ENCODE data around the gene DNASE2.
"Not testable (repeated sequence)": the region's sequence is repeated elsewhere in the genome, so short reads cannot be mapped to it uniquely, and the experiment has no call there.

DNASE2 gene

DNA sequence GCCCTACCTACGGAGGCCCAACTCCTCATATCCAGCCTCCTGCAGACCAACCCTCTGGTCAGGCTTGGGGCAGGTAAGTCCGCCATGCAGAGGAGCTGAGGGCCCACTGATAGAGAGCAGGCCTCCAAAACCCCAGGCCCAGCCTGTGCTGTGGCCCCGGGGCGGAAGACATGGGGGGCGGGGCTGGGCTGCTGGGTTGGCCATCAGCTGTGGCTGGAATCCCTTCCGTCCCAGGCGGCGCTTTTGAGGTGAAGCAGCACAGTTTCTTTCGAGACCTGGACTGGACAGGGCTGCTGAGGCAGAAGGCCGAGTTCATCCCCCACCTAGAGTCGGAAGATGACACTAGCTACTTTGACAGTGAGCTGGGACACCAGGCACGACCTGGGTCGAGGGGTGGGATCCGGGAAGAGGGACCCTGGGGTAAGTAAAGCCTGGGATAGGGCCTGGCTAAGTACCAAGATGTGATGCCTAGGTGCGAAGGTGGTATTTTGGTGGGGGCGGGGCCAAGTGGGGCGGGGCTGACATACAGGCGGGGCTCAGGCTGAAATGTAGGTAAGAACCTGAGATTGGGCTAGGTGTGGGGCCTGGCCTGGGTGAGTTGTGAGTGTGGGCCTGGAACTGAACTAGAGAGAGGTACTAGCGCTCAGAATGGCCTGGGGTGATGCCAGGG is 15.4 kb downstream of the DNASE2 start:
- no peak for DNase-seq (ENCODE audit: low read depth in 2 of 2, low spot score in 1 of 2)

DNA sequence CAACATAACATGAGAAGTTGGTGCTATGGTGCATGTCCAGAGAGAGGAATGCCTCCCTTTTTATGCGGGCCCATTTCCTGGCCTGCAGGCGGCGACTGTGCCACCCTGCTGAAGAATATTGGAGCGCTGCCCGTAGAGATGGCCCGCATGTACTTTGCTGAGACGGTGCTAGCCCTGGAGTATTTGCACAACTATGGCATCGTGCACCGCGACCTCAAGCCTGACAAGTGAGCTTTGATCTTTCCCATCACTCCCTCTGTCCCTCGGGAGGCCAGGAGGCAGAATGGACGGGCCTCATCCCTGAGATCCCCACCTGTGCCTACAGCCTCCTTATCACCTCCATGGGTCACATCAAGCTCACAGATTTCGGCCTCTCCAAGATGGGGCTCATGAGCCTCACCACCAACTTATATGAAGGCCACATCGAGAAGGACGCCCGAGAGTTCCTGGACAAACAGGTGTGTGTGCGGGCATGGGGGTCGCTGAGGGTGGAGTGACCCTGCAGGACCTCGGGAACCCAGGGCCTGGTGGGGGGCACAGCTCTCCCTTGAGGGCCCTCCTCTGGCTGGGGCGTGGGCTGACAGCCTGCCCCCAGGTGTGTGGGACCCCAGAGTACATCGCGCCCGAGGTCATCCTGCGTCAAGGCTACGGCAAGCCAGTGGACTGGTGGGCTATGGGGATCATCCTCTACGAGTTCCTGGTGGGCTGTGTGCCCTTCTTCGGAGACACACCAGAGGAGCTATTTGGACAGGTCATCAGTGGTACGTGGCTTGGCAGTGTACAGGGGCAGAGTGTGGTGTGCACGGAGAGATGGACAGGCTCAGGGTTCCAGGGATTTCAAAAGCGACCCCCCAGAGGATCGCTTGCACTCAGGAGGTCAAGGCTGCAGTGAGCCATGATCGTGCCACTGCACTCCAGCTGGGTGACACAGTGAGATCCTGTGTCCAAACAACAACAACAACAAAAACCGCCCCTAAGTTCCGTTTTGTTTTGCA is 16.2 kb downstream of the DNASE2 start:
- no peak for DNase-seq (ENCODE audit: low read depth in 2 of 2, low spot score in 1 of 2)

DNA sequence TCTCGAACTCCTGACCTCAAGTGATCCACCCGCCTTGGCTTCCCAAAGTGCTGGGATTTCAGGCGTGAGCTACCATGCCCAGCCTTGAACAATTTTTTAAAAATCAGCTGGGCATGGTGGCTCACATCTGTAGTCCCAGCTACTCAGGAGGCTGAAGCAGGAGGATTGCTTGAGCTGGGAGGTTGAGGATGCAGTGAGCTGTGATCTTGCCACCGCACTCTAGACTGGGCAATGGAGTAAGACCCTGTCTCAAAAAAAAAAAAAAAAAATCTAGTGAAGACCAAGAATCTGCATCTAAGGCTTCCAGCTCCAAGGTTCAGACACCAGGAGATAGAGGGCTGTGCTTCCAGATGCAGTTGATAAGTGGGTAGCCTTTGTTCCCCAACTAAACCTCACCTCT is 17.1 kb downstream of the DNASE2 start:
- DNase-seq (ENCODE audit: low read depth in 2 of 2, low spot score in 1 of 2) = no peak

DNA sequence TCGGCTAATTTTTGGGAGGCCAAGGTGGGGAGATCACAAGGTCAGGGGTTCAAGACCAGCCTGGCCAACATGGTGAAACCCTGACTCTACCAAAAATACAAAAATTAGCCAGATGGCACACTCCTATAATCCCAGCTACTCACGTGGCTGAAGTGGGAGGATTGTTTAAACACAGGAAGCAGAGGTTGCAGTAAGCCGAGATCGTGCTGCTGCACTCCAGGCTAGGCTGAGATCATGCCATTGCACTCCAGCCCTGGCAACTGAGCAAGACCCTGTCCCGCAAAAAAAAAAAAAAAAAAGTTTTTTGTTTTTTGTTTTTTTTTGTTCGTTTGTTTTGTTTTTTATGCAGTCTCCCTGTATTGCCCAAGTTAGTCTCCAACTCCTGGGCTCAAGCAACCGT is 21.7 kb downstream of the DNASE2 start:
- DNase-seq (ENCODE audit: low read depth in 2 of 2, low spot score in 1 of 2) = no peak

DNA sequence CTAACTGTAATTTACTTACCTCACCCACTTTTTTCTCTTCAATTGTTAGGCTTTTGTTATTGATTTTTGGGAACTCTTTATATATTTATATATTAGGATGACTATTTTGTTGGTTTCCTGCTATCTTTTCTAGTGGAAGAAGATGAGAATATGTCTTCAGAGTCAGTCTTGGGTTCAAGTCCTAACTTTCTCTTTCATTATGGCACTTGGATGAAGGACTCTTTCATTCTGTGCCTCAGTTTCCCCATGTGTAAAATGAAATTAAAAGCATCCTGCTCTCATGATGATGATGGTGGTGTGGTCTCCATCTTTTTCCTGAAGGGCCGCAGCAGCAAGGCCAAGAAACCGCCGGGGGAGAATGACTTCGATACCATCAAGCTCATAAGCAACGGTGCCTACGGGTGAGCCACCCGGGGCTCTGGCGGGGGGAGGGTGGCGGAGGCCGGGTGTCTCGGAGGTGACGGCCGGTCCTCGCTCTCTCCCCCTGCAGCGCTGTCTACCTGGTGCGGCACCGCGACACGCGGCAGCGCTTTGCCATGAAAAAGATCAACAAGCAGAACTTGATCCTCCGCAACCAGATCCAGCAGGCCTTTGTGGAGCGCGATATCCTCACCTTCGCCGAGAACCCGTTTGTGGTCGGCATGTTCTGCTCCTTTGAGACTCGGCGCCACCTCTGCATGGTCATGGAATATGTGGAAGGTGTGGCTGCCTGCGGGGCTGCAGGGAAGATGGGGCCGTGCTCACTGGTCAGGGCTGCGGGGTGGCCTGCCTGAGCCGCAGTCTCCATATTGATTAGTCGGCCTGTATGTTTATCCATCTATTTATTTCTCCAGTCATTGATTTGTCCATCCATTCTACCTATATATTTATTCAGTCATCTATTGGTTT is 23.0 kb downstream of the DNASE2 start:
- DNase-seq (ENCODE audit: low read depth in 2 of 2, low spot score in 1 of 2) = no peak

DNA sequence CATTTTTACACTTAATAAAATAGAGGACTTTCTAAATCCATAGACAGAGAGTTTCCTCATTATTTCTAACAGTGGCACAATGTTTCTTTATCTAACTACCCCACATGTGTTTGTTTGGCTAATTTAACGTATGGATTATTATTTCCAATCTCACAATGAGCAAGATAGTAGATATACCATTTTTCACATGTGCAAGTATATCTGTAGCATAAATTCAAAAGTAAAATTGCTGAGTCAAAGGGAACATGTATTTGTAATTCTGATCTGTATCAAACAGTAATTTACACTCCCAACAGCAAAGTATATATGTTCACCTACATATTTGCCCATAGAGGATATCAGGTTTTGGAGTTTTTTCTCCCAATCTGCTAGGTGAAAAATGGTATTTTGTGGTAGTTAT is 24.6 kb downstream of the DNASE2 start:
- DNase-seq (ENCODE audit: low read depth in 2 of 2, low spot score in 1 of 2) = no peak

DNA sequence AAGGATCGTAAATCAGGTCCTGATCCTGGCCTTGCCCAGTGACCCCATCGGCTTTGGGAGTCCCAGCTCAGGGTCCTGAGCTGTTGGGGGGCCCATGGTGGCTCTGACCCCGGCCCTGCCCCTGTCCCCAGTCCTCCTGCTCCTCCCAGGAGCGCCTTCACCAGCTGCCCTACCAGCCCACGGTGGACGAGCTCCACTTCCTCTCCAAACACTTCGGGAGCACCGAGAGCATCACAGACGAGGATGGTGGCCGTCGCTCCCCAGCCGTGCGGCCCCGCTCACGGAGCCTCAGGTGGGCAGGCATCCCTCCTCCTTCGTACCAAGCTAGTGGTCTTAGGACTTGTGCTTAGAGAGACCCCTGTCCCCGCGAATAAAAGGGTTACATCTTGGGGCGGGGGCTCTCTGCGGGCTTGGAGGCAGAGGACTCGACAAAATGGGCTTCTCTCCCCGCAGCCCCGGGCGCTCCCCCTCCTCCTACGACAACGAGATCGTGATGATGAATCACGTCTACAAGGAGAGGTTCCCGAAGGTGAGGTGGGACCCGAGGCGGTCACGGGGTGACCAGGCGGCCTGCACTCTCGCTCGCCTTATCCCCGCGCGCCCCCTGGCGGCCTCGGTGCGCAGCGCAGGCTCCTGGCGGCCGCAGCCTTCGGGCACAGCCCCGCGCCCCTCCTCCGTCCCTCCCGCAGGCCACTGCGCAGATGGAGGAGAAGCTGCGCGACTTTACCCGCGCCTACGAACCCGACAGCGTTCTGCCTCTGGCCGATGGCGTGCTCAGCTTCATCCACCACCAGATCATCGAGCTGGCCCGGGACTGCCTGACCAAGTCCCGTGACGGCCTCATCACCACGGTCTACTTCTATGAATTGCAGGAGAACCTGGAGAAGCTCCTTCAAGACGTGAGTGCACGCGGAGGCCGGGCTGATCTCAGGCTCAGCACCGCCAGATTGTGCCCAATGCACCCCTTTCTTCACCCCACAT is 33.8 kb downstream of the DNASE2 start:
- DNase-seq (ENCODE audit: low read depth in 2 of 2, low spot score in 1 of 2) = peak; percentile 66 to 68

DNA sequence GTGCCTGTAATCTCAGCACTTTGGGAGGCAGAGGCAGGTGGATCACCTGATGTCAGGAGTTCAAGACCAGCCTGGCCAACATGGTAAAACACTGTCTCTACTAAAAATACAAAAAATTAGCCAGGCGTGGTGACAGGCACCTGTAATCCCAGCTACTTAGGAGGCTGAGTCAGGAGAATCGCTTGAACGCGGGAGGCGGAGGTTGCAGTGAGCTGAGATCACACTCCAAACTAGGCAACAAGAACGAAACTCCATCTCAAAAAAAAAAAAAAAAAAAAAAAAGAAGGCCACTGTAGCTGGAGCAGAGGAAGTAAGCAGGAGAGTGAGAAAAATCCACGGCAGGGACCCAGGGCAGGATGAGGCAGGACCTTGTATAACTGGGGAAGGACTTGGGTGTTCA is 34.6 kb downstream of the DNASE2 start:
- not testable (repeated sequence) for DNase-seq (ENCODE audit: low read depth in 2 of 2, low spot score in 1 of 2)

DNA sequence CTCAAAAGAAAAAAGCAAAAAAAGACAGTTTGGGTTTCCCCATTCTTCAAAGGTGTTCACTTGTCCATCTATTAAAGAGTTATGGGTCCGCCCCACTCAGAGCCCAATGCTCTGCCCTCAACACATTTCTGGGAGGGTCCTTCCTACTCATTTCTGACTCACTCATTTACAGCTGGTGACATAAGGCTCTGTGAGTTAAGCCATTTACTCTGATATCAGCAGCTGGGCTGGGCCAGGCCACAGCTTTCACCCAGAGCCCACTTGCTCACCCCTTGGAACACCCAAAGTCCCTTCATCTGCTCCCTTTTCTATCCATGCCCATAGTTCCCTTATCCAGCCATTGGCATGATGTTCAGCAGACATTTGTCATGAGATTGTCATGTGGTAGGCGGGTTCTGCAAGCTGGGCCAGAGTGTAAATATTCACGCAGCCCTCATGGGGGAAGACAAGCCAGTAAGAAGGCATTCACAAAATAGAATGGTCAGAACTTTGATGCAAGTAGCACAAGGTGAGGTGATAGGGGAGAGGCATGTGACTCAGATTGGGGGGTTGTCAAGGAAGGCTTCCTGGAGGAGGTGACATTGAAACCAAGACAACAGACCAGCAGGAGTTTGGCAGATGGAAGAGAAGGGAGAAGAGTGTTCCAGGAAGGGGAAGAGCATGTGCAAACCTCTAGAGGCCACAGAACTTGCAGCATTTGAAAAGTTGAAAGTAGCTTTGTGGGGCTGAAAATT is 37.1 kb downstream of the DNASE2 start:
- no peak for DNase-seq (ENCODE audit: low read depth in 2 of 2, low spot score in 1 of 2)

DNA sequence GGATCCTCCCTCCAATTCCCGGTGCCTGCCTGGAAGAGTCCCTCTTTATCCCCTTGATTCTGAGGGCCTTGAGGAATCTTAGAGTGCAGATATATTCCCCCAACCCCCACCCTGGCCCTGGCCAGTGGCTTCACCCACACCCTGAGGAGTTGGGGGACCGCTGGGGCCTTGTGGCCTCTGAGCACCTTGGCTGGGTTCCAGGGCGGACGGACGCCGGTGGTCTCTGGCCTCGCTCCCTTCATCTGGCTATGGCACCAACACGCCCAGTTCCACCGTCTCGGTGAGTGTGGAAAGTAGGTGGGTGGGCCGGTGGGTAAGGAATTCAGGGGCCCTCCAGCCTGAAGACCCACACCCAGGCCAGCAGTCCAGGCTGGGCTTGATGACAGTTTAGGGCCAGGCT is 37.9 kb downstream of the DNASE2 start:
- no peak for DNase-seq (ENCODE audit: low read depth in 2 of 2, low spot score in 1 of 2)

DNA sequence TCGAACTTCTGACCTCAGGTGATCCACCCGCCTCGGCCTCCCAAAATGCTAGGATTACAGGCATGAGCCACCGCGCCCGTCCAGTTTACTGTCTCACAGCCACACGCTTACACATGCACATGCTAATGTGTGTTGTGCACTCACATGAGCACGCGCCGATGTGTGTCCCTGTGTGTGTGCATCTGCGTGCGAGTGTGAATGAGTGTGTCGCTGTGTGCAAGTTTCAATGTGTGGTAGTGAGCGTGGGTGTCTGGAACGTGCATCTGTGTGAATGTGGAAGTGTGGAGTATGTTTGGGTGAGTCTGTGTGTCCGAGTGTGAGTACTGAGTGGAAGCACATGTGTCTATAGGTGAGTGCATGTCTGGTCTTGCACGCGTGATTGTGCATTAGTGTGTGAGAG is 38.7 kb downstream of the DNASE2 start:
- no peak for DNase-seq (ENCODE audit: low read depth in 2 of 2, low spot score in 1 of 2)

DNA sequence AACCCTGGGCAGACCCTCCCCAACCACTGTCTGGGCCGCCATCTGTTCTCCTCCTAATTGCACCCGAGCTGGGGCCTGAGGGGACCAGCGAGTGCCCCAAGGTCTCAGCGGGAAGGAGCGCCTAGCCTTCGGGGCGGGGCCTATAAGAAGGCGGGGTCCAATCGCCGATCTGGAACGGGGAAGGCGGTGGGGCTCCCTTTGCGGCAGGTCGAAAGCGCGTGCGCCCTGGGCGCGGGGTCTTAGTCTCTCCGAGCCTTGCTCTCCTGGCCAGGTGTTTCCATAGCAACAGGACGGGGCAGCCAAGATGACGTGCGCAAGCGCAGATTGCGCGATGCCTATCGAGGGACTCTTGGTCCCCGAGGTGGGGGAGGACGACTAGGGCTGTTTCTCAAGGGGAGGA is 40.2 kb downstream of the DNASE2 start:
- DNase-seq (ENCODE audit: low read depth in 2 of 2, low spot score in 1 of 2) = no peak

DNA sequence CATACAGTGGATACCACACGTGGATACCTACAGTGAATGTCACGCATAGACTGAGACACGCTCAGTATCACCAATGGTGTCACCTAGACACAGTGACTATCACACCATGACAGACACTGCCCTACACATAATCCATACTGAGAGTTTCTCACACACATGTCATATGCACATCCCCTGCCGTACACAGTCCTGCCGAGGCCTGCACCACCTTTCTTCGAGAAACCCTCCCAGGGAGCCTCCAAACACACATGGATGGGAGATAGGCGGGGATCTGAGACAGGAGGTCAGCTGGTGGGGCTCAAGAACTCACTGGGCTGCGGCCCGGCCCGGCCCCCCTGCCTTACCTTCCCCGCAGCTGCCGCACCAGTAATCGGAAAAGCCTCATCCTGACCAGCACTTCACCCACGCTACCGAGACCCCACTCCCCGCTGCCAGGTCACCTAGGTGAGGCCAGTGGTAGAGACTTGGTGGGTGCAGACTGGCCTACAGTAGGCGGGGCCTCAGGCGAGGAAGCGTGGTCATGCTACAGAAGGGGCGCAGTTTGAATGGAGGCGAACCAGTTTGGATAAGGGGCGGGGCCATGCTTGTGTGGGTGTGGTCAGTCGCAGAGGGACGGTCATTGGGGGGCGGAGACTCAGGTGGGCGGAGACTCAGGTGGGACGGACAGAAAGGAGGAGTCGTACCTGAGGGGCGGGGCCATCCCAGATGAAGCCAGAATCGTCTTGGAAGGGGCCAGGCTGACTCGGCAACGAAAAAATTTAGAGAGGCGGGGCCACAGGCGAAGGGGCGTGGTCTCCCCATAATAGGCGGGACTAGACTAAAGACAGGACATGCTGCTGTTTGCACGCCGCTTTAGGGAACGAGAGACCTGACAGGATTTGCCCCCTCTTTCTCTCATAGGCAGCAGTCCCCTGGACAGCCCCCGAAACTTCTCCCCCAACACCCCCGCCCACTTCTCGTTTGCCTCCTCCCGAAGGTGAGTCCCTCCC is 40.9 kb downstream of the DNASE2 start:
- DNase-seq (ENCODE audit: low read depth in 2 of 2, low spot score in 1 of 2) = no peak

DNA sequence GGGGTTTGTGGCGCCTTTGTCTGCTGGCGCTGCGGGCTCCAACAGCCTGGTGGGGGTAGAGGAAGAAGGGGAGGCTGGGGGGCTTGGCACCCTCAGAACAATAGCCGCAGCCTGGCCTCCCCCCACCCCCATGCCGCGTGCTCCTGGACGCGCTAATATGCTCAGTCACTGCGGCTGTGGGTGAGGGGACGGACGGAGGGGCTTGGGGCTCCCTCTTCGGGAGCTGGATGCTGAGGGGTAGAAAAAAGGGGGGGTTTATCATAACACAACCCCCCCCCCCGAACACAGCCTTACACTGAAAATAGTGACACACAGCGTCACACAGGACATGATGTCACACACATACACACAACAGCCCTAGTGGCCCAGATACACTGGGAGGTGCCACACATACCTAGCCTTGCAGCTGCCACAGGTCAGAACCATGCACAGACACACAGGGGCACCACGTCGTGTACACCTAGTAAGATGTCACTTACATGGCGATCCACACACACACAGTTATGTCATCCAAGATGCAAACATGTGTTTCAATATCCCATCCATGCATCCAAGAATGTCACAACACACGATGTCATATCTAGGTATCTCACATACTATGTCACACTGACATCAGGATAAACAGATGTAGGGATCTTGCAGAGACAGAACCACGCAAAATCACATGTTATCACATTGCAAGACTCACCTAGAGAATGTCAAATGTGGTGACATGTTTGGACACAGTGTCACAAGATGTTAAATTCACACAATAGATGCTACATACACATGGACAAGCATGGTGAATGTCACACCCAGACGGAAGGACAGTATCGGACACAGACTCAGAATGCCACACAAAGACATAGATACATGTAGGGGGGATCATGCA is 42.1 kb downstream of the DNASE2 start:
- no peak for DNase-seq (ENCODE audit: low read depth in 2 of 2, low spot score in 1 of 2)

DNA sequence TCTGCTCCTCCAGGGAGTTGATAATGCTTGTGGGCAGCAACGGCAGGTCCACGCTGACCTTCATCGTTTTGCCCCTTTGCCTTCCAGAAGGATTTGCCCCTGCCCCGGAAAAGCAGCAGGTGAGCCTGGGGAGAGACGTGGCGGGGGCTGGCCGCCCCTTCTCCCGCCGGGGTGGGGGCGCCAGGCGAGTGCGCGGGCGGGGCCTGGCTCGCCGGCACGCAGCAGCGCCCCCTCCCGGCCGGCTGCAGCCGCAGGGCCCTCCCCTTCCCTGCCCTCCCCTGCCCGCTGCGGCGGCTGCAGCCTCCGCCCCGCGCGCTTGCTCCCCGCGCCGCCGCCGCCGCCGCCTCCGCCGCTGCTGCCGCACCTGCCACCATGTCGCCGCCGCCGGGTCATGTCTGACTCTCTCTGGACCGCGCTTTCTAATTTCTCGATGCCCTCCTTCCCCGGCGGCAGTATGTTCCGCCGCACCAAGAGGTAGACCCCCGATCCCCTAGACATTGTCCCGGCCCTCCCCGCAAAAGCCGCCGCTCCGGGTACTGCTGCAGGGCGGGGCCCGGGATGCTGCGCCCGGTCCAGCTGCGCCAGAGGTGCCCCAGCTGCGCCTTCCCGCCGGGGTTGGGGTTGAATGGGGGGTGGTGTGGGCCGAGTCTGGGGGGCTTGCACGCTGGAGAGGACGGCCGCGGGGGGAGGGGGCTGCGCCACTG is 42.9 kb downstream of the DNASE2 start, which contains the start of gene MAST1:
Gene MAST1 (plus strand): TSS at position 334 of the 704 bp plus-strand sequence. CDS start 58 bp downstream, at position 392.
- no peak for DNase-seq (ENCODE audit: low read depth in 2 of 2, low spot score in 1 of 2)

DNA sequence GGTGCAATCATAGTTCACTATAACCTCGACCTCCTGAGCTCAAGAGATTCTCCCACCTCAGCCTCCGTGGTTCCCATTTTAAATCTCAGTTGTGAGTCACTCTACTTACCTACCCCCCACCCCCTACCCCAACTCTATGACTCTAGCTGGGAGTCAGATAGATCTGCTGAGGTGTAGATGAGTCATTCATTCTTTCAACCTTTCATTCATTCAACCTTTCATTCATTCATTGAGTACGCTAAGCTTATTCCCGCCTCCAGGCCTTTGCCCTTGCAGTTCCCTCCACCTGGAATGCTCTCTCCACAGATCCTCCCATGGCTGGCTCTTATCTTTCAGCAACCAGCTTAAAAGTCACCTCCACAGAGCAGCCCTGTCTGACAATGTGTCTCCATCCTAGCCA is 44.0 kb downstream of the DNASE2 start:
- DNase-seq (ENCODE audit: low read depth in 2 of 2, low spot score in 1 of 2) = no peak

DNA sequence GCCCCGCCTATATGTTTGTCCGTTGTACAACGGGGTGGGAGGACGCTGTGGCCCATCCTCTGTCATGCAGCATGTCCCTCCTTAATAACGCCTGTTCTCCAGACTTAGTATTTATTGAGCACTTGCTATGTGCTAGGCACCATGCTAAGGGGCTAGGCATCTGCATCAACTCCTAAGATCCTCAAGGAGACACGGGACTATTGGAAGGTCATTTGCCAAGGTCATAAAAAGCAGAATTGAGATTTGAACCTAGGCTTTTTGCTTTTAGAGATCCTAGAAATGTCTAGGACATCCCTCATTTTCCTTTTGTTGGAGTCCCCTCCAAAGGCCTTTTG is 44.8 kb downstream of the DNASE2 start:
- DNase-seq (ENCODE audit: low read depth in 2 of 2, low spot score in 1 of 2) = no peak
